HG02840 (cell line): Measurements from ENCODE around the gene TIMM22.
"Not testable (repeated sequence)": the region's sequence is repeated elsewhere in the genome, so short reads cannot be mapped to it uniquely, and the experiment has no call there.

ENCODE experiments used
- ATAC-seq: cut with Tn5 transposase; IDR thresholded peaks from one replicate; pipeline ENCODE4 v1.9.1; 2021; ENCODE audit warnings: mild to moderate bottlenecking, moderate library complexity, moderate number of reproducible peaks; ENCODE audit not compliant: unreplicated experiment, low FRiP score

Gene TIMM22

GRCh38 chr17:1036171-1036844 lies 39.4 kb downstream of the TIMM22 start:
- ATAC-seq, result no peak

GRCh38 chr17:1036845-1037237 lies 39.9 kb downstream of the TIMM22 start:
- no peak for ATAC-seq

GRCh38 chr17:1037238-1037879 lies 40.4 kb downstream of the TIMM22 start:
- ATAC-seq, result no peak

GRCh38 chr17:1038459-1039122 lies 41.7 kb downstream of the TIMM22 start:
- no peak for ATAC-seq

- ATAC-seq, result no peak
Measured at GRCh38 chr17:1039123-1039507, 42.2 kb downstream of the TIMM22 start.

GRCh38 chr17:1039511-1040215 lies 42.7 kb downstream of the TIMM22 start:
- ATAC-seq, result no peak

DNA sequence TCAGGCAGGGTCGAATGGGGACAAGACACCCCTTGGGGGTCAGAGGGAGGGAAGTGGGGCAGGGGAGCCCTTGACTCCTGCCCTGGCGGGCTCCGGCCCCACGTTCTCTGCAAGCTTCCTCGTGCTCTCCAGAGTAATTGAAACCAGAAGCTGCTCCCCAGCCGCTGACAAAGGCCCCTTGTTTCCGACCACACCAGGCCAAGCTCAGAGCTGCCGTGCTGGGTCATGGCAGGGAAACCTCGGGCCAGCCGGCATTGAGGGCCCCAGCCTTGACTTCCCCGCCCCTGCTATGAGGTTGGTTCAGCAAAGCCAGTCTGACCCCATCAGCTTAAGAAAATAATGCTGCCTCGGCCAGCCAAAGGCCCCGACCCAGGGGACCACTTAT lies 43.3 kb downstream of the TIMM22 start:
- no peak for ATAC-seq

DNA sequence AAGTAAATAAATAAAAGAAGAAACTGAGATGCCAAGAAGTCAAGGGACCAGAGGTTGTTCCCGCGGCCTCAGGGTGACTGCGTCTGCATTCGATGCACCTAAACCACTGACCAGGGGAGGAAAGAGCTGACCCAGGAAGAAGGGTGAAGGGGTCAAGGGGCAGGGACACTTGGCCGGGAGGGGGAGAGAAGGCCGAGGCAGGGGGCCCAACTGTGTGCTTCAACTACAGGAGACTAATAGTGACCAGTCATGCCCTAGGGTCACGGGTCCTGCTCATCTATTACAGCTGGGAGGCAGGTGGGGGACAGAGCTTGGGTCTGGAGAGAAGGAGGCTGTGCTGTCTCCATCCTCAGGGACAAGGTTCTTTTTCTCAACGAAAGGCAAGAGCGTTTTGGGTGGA lies 44.8 kb downstream of the TIMM22 start:
- ATAC-seq, result no peak

DNA sequence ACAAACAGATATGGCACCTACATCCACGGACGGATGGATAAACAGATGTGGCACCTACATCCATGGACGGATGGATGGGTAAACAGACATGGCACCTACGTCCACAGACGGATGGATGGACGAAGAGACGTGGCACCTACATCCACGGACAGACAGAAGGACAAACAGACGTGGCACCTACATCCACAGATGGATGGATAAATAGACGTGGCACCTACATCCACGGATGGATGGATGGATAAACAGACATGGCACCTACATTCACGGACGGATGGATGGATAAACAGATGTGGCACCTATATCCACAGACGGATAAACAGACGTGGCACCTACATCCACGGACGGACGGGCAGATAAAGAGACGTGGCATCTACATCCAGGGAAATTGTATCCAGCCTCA lies 45.6 kb downstream of the TIMM22 start:
- ATAC-seq, result no peak

- ATAC-seq, result no peak
Measured at GRCh38 chr17:1043601-1044251, 46.8 kb downstream of the TIMM22 start.

DNA sequence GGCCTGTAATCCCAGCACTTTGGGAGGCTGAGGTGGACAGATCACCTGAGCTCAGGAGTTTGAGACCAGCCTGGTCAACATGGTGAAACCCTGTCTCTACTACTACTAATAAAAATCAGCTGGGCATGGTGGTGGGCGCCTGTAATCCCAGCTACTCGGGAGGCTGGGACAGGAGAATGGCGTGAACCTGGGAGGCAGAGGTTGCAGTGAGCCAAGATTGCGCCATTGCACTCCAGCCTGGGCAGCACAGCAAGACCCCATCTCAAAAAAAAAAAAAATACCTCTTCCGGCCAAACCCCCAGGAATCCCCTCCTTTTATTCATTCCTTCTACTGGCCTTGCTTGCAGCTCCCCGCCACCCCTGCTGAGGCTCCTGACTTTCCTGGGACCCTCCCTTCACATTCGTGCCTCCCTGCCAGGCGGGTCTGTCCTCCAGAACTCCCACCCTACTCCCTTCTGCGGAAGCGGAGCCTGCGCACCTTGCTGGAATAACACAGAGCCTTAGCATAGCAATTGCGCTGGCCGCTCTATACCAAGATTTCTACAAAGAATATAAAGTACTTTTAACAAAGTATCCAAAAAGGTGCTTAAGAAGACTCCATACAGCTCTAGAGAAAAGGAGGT lies 47.6 kb downstream of the TIMM22 start:
- ATAC-seq, result not testable (repeated sequence)

DNA sequence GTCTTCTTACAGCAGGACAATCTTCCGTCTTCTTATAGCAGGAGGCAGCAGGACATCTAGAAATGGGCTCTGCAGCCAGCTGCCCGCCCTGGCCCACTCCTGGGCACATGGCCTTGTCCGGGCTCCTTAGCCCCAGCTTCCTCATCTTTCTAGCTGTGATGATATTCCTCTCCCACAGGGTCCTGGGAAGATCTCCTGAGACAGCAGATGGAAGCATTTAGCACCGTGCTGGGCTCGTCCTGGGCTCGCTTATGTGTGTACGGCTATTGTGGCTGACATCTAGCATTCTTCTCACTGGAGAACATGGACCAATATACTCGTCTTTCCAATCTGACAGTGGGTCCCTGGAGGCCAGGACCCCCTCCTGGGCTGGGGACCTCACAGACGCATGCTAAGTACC lies 48.5 kb downstream of the TIMM22 start:
- no peak for ATAC-seq

DNA sequence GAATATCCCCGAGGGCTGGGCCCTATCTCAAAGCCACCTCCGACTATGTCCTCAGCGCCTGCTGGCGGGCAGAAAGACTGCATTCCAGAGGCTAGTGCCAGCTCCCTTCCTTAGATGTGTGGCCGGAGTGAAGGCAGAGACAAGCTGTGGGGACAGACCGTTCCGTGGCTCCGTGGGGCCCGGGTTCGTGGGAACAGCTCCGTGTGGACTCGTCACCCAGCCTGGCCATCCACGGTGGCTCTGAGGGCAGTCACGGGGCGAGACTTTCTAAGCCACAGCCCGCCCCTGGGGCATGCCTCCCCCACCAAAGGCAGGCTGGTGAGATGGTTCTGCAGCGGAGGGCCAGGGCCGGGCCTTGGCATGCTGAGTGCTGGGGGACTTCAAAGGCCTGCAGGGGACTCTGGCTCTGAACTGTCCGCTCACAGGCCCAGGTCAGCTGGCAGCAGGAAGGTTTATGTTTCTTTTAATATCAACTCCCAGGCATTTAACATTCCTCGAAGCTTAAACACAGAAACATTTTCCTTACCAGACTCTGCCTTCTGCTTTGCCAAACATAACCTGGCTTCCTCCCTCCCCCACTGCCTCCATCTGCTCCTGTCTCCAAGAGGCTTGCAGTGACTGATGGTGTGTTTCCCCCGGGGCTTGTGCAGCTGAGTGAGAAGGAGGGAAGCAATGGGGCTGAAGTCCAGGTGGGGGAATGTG lies 50.4 kb downstream of the TIMM22 start:
- ATAC-seq, result no peak

DNA sequence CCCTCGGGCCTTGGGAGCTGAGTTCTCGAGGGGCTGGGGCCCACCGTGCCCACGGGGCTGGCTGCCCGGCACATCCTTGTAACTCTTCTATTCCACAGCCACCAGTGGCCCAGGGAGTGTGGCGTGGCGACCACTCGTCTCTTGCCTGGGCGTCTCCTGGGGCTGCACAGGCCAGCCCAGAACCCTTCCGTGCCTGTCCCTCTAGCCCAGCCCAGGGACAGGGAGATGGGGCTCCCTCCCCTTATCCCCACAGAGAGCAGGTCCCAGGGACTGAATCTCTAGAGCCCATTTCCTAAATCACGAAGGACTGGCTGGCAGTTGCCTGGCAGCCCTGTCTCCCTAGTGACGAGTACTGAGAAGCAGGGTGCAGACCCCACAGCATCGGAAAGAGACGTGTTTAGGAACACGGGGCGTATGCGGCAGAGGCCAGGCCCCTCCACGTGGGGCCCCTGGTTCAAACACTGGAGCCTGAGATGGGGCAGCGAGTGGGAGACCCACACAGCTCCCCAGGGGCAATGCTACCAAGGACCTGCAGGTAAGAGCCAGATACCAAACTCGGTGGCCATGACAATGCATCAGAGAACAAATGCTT lies 51.0 kb downstream of the TIMM22 start:
- no peak for ATAC-seq

GRCh38 chr17:1048516-1049115 lies 51.7 kb downstream of the TIMM22 start:
- ATAC-seq, result not testable (repeated sequence)

DNA sequence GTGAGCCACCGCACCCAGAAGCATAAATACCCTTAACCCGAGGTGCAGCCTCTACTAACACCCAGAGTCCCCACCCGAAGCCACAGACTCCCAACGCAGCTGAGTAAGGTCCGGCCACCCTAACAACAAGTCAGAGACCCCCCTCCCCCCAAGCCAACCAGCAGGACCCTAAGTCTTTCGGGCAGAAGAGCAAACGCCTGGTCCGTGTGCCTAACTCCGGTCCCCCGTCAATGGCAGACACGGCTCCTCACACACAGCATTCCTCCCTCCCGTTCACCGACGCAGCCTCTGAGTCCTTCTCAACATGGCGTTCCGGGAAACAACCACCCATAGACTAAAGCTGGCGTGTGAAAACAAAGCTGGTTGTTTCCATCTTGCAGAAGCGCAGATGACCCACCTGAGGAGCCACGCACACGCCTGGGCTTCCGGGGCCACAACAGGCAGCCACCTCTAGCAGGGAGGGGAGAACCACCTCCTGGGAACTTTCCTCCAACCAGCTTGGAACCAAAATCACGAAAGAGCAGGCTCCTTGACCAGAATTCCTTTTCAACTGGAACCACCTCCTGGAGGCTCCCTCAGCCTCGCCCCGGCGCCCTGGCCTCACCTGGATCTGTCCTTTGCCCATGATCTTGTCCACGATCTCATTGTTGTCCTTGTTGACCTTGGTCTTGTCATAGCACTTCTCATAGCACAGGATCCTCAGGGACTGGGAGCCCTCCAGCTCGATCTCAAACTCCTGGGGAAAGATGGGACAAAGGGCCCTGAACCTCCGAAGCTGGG lies 52.7 kb downstream of the TIMM22 start:
- ATAC-seq, result no peak

DNA sequence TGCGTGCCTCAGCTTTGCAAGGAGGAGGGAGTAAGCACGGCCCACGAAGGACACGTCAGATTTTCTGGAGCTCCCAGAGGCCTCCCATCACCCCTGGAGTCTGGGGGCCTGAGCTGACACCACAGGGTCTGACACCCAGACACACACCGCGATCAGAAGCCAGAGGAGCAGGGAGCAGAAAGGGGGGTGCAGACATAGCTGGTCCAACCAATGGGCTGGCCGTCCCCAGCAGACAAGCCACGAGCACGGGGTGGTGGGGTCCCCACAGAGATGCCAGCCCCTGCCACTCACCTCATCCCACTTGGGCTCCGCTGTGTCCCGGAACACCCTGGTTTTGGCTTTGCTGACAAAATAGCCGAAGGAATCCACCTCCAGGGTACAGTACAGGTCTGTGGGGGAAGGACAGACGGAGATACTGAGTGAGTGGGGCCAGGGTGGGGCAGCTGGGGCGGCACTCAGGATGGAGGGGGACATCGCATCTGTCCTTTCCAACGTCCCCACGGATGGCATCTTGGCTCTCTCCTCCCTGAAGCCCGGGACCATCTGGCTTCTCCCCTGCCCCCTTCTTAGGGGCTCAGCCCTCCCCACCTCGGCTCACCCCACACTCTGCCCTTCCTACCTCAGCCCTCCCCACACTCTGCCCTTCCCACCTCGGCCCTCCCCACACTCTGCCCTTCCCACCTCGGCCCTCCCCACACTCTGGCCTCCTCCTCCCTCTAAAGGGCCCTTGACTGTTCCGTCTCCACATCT lies 53.5 kb downstream of the TIMM22 start:
- no peak for ATAC-seq
